Esophagus muscularis mucosa (tissue), 4 donors: Measurements from ENCODE around the gene NFE2.

ENCODE experiments used
- CTCF ChIP-seq, 3 experiments: fragments of 200-600 bp in 2 of 3; fragments of 450-650 bp in 1 of 3; sonication (generic) in 2 of 3; IDR thresholded peaks; one replicate each; pipeline ENCODE4 v1.5.1; 2017 to 2019; ENCODE audit warnings: antibody characterized with exemption in 3 of 3, mild to moderate bottlenecking in 2 of 3, moderate library complexity in 1 of 3
- EP300 ChIP-seq: sonication (generic); formaldehyde crosslinking; IDR thresholded peaks from one replicate; pipeline ENCODE4 v1.6.1; 2017; ENCODE audit warnings: antibody characterized with exemption
- POLR2A ChIP-seq: fragments of 450-650 bp; IDR thresholded peaks from one replicate; pipeline ENCODE4 v1.6.1; 2017; ENCODE audit warnings: antibody characterized with exemption, moderate library complexity, mild to moderate bottlenecking, low read depth
- POLR2AphosphoS5 ChIP-seq, 2 donors: sonication (generic); formaldehyde crosslinking; IDR thresholded peaks; one replicate each; pipeline ENCODE4 v1.6.1; 2017; ENCODE audit warnings: antibody characterized with exemption in 2 of 2

- TF ChIP-seq POLR2AphosphoS5 (IDR thresholded peaks at IDR 0.05), result no peak
- TF ChIP-seq CTCF (IDR thresholded peaks at IDR 0.05), result no peak
- no peak for TF ChIP-seq POLR2A
- no peak for TF ChIP-seq EP300
Measured at GRCh38 chr12:54287261-54288157, 13.3 kb downstream of the NFE2 start.
